OCI-LY3 (cell line): ENCODE data around the gene BRINP1.
A peak's percentile ranks its signal among the peaks of the same experiment; 100 is the strongest.

ENCODE experiments used
- H2AFZ ChIP-seq: fragments of 200-600, 300-600 bp; shearing (Covaris generic); 2 replicates; pipeline ENCODE4 v1.6.0; 2014; ENCODE audit warnings: antibody characterized with exemption, low read depth, low read length
- H3K27ac ChIP-seq: fragments of 200-600, 300-600 bp; sonication (generic); 2 replicates; pipeline ENCODE4 v1.5.1; 2014; ENCODE audit warnings: mild to moderate bottlenecking, low read length, moderate library complexity, mixed read lengths
- H3K27me3 ChIP-seq: fragments of 200-600, 300-600 bp; sonication (generic); 2 replicates; pipeline ENCODE4 v1.6.1; 2014; ENCODE audit warnings: low read depth, low read length, mixed read lengths
- H3K36me3 ChIP-seq: fragments of 200-600, 300-600 bp; sonication (generic); replicated peaks from 2 replicates; pipeline ENCODE3; 2014; ENCODE audit warnings: low read depth, low read length, mixed read lengths
- H3K4me1 ChIP-seq: fragments of 300-600, 200-600 bp; sonication (generic); 2 replicates; pipeline ENCODE4 v1.6.1; 2014; ENCODE audit warnings: low read length, mixed read lengths
- H3K4me2 ChIP-seq: fragments of 200-600, 300-600 bp; sonication (generic); 2 replicates; pipeline ENCODE4 v1.6.1; 2014; ENCODE audit warnings: low read length, mixed read lengths
- H3K4me3 ChIP-seq: fragments of 300-600, 200-600 bp; sonication (generic); 2 replicates; pipeline ENCODE4 v1.5.1; 2014; ENCODE audit warnings: antibody characterized with exemption, mild to moderate bottlenecking, low read length, moderate library complexity
- H3K79me2 ChIP-seq: fragments of 300-600, 200-600 bp; shearing (Covaris generic); 2 replicates; pipeline ENCODE4 v1.6.1; 2014; ENCODE audit warnings: mild to moderate bottlenecking, low read length, mixed read lengths
- H3K9ac ChIP-seq: fragments of 300-600, 200-600 bp; shearing (Covaris generic); 2 replicates; pipeline ENCODE4 v1.6.0; 2014; ENCODE audit warnings: mild to moderate bottlenecking, low read length, moderate library complexity
- H3K9me3 ChIP-seq: fragments of 200-600, 300-600 bp; shearing (Covaris generic); 2 replicates; pipeline ENCODE4 v1.6.1; 2014; ENCODE audit warnings: low read length, mixed read lengths; ENCODE audit not compliant: insufficient read depth
- H4K20me1 ChIP-seq: fragments of 200-600, 300-600 bp; sonication (generic); 2 replicates; pipeline ENCODE4 v1.6.1; 2016; ENCODE audit warnings: low read length, mixed read lengths; ENCODE audit not compliant: insufficient read depth
- EZH2phosphoT487 ChIP-seq: fragments of 200-600 bp; shearing (Covaris generic); IDR thresholded peaks from 2 replicates; pipeline ENCODE4 v1.6.1; 2018; ENCODE audit warnings: antibody characterized with exemption, mixed run types, low read depth
- TF ChIP-seq, protein P1 (sequence below): fragments of 200-600, 300-600 bp; sonication (generic); IDR thresholded peaks from 2 replicates; pipeline ENCODE4 v1.5.1; 2014; ENCODE audit warnings: antibody characterized with exemption, low read length, low read depth

BRINP1 gene

DNA sequence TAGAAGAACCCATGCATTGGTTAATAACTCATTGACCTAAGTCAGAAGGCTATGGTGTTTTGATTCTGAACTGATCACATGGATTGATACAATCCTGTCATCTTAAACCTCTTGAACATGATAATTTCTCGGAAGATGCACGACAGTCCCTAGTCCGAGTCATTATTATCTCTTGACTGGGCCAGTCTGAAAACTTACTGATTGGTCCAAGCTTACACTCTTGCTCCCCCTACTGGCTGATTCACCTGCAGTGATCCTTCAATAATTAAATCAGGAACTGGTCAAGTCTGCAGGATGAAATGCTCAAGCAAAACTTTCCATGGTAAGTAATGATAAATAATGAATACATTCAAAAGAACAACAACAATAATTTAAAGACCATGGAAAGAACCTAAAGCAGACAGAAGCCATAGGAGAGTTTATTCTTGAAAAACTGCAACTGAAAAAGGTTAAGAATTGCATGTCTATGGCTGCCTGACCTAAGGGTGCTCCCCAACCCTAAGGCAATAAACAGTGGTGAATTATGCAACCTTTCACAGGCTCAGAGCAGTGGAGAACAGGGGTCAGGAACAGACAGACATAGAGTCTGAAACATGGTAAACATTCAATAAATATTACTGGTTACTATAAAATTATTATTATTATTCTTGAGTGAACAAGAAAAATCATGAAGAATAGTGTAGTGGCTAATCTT, 79.3 kb downstream of the BRINP1 start:
- Histone ChIP-seq H3K9ac (no peak overlapping the region), H3K27me3 (no peaks in the 10 kb centered on the region), H3K79me2 (no peaks in the 10 kb centered on the region), H2AFZ (no peak overlapping the region), H3K4me1 (no peaks in the 10 kb centered on the region), H3K36me3 (no peaks in the 10 kb centered on the region), H3K4me2 (no peak overlapping the region), H3K4me3 (no peak overlapping the region), H3K27ac (no peak overlapping the region), H4K20me1 (no peaks in the 10 kb centered on the region), H3K9me3 (no peaks in the 10 kb centered on the region)
- TF ChIP-seq, protein P1, sequence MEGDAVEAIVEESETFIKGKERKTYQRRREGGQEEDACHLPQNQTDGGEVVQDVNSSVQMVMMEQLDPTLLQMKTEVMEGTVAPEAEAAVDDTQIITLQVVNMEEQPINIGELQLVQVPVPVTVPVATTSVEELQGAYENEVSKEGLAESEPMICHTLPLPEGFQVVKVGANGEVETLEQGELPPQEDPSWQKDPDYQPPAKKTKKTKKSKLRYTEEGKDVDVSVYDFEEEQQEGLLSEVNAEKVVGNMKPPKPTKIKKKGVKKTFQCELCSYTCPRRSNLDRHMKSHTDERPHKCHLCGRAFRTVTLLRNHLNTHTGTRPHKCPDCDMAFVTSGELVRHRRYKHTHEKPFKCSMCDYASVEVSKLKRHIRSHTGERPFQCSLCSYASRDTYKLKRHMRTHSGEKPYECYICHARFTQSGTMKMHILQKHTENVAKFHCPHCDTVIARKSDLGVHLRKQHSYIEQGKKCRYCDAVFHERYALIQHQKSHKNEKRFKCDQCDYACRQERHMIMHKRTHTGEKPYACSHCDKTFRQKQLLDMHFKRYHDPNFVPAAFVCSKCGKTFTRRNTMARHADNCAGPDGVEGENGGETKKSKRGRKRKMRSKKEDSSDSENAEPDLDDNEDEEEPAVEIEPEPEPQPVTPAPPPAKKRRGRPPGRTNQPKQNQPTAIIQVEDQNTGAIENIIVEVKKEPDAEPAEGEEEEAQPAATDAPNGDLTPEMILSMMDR, result peak; percentile 80
- no peak for TF ChIP-seq EZH2phosphoT487

DNA sequence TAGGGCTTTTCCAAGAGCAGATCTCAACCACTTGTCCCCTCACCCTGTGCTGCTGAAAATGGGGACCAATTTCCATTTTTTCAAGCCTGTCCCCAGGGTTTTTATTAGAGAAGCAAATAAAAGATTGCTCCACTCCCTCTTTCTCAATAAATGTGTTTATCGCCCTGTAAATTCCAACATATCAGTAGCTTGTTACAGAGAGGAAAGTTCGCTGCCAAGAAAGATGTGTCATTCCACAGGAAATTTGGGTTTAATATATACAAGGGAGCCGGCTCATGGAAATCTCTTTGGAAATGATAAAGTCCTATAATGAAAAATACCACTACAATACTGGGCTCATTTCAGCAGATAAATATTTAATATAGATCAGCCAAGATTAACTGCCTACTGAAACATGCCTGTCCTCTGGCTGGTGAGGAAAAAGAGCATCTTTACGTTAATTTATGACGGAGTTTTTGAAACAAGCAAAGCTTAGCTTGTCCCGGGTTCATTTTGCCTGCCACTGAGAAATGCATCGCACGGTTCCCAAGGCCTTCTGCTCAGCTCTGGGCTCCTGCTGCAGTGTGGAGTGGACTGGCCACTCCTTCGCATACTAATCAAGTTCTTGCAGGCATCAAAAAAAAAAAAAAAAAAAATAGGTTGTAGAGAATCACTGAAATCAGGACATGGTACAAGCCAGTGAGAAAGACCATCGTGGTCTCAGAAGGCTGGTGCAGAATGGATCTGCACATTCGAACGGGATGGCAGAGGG, 84.5 kb downstream of the BRINP1 start:
- Histone ChIP-seq H3K4me2 (no peak overlapping the region), H3K36me3 (no peaks in the 10 kb centered on the region), H2AFZ (no peak overlapping the region), H3K27ac (no peak overlapping the region), H3K79me2 (no peaks in the 10 kb centered on the region), H3K27me3 (no peaks in the 10 kb centered on the region), H3K9ac (no peak overlapping the region), H3K9me3 (no peaks in the 10 kb centered on the region), H4K20me1 (no peaks in the 10 kb centered on the region), H3K4me3 (no peak overlapping the region), H3K4me1 (no peaks in the 10 kb centered on the region)
- no peak for TF ChIP-seq EZH2phosphoT487
- TF ChIP-seq, protein P1, result no peak

DNA sequence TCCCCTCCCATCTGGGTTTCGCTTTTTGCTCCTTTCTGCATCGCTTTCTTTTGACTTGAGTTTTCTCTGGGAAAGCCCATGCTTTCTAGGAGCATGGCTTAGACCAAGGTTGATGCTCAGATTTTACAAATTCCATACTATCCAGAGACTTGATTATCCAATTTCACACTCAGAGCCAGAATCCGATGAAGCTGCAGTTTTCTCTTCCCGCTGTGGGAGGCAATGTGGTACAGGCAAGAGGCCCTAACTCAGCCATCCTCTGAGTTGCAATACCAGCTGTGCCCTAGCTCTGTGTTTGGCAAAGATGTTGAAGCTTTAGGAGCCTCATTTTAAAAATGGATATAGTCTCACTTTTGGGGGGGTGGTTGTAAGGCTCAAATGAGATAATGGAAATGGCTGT, 85.1 kb downstream of the BRINP1 start:
- Histone ChIP-seq H3K4me2 (no peak overlapping the region), H4K20me1 (no peaks in the 10 kb centered on the region), H2AFZ (no peak overlapping the region), H3K79me2 (no peaks in the 10 kb centered on the region), H3K4me1 (no peaks in the 10 kb centered on the region), H3K9me3 (no peaks in the 10 kb centered on the region), H3K36me3 (no peaks in the 10 kb centered on the region), H3K9ac (no peak overlapping the region), H3K4me3 (no peak overlapping the region), H3K27me3 (no peaks in the 10 kb centered on the region), H3K27ac (no peak overlapping the region)
- TF ChIP-seq, protein P1, result no peak
- TF ChIP-seq EZH2phosphoT487, result no peak

DNA sequence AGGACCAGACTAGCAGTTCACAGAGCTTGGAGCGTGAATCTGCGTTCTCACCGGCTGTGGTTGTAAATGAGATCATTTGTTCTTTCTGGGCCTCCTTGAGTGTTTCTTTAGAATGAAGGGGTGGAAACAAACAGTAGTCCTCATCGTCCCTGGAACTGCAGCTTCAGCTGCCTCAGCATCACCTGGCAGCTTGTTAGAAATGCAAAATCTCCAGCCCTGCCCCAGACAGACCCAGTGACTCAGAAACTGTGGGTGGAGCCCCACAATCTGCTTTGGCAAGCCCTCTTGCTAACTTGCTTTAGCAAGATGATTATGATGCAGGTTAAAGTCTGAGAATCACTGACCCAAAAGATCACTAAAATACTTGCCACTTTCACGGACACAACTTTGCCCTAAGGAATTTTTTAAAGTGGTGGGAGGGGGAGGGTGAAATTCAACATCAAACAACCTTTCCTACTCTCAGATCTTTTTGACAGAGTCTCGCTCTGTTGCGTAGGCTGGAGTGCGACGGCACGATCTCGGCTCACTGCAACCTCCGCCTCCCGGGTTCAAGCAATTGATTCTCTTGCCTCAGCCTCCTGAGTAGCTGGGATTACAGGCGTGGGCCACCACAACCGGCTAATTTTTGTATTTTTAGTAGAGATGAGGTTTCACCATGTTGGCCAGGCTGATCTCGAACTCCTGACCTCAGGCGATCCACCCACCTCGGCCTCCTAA, 86.0 kb downstream of the BRINP1 start:
- TF ChIP-seq EZH2phosphoT487, result no peak
- TF ChIP-seq, protein P1, result no peak
- Histone ChIP-seq H3K9ac (no peak overlapping the region), H3K27ac (no peak overlapping the region), H2AFZ (no peak overlapping the region), H3K36me3 (no peaks in the 10 kb centered on the region), H3K27me3 (no peaks in the 10 kb centered on the region), H3K4me1 (no peaks in the 10 kb centered on the region), H3K4me2 (no peak overlapping the region), H3K9me3 (no peaks in the 10 kb centered on the region), H3K4me3 (no peak overlapping the region), H4K20me1 (no peaks in the 10 kb centered on the region), H3K79me2 (no peaks in the 10 kb centered on the region)
